ENCODE results near the gene GABRB1. TPM values are rescaled to one million over a fixed set of nuclear protein-coding genes. Genes with fewer than 3 reads are reported as not detected.

The GABRB1 gene
- total RNA-seq, 1 donor from 2014 or later: not detected

DNA sequence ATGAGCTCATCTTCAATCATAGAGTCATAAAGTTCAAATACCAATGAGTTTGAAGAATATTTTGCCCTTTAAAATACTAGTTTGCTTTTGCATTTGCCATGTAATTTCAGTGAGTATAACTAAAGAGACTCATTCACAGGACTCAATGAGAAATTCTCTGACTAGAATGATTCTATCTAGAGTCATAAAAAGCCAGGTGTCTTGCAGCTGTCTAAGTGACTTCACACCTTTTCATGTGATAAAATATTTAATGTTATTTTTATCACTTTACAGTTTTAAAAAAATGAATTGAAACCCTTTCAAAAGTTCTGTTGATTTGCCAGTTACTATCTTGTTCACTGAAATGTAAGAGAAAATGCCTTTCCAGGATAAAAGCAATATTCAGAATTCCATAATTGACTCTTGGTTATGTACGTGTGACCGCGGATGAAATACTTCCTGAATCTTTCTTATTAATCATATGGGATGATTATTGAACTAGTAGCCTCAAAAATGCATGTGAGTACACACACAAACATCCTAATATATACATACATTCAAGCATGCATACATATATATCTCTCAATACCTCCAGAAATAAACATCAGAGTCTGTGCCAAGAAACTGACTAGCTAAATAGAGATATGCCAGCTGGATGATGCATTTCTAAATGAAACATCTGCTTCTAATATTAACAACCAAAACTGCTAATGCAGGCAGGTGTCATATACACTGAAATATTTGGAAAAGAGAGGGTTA is 87.0 kb downstream of the GABRB1 start:
- Histone ChIP-seq H3K4me3 (no peak overlapping the region), H3K27me3 (no peaks in the 10 kb centered on the region), H3K36me3 (no peaks in the 10 kb centered on the region), H3K27ac (no peak overlapping the region), H3K9me3 (no peaks in the 10 kb centered on the region), H3K4me1 (no peaks in the 10 kb centered on the region)
- TF ChIP-seq POLR2AphosphoS5 (IDR thresholded peaks at IDR 0.05; ENCODE audit: insufficient read depth in 1 of 2, low read depth in 1 of 2) (no peak), POLR2A (IDR thresholded peaks at IDR 0.05) (no peak)
- TF ChIP-seq, protein P1, sequence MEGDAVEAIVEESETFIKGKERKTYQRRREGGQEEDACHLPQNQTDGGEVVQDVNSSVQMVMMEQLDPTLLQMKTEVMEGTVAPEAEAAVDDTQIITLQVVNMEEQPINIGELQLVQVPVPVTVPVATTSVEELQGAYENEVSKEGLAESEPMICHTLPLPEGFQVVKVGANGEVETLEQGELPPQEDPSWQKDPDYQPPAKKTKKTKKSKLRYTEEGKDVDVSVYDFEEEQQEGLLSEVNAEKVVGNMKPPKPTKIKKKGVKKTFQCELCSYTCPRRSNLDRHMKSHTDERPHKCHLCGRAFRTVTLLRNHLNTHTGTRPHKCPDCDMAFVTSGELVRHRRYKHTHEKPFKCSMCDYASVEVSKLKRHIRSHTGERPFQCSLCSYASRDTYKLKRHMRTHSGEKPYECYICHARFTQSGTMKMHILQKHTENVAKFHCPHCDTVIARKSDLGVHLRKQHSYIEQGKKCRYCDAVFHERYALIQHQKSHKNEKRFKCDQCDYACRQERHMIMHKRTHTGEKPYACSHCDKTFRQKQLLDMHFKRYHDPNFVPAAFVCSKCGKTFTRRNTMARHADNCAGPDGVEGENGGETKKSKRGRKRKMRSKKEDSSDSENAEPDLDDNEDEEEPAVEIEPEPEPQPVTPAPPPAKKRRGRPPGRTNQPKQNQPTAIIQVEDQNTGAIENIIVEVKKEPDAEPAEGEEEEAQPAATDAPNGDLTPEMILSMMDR (IDR thresholded peaks at IDR 0.05): no peak
- intact Hi-C loops (cut with DNase I): no loop called here
- no peak for DNase-seq (ENCODE audit: extremely low spot score in 2 of 2)

DNA sequence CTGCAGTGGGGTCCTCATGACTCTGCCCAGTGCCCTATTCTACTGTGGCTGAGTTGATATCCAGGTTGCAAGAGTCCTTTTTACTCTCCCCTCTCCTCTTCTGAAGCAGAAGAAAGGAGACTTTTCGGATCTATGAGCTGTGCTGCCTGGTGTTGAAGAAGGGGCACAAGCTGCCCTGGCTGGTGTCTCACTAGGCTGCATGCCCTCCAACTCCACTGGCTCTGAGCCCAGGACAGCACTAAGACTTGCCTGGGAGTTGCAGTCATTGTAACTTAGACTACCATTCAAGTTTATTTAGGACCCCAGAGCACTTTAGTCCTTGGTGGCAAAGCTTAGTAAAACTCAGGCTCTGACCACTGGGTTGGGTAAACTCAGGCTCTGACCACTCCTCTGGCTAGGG is 89.4 kb downstream of the GABRB1 start:
- H3K4me1 ChIP-seq: no peaks in the 10 kb centered on the region
- no peak for DNase-seq (ENCODE audit: extremely low spot score in 2 of 2)
- no peaks in the 10 kb centered on the region for H3K9me3 ChIP-seq
- TF ChIP-seq, protein P1 (IDR thresholded peaks at IDR 0.05): no peak
- no peak for TF ChIP-seq POLR2A (IDR thresholded peaks at IDR 0.05)
- TF ChIP-seq POLR2AphosphoS5 (IDR thresholded peaks at IDR 0.05; ENCODE audit: insufficient read depth in 1 of 2, low read depth in 1 of 2): no peak
- no peak overlapping the region for H3K4me3 ChIP-seq
- H3K27me3 ChIP-seq: no peaks in the 10 kb centered on the region
- H3K36me3 ChIP-seq: no peaks in the 10 kb centered on the region
- H3K27ac ChIP-seq: no peak overlapping the region
- intact Hi-C loops (cut with DNase I): no loop called here

DNA sequence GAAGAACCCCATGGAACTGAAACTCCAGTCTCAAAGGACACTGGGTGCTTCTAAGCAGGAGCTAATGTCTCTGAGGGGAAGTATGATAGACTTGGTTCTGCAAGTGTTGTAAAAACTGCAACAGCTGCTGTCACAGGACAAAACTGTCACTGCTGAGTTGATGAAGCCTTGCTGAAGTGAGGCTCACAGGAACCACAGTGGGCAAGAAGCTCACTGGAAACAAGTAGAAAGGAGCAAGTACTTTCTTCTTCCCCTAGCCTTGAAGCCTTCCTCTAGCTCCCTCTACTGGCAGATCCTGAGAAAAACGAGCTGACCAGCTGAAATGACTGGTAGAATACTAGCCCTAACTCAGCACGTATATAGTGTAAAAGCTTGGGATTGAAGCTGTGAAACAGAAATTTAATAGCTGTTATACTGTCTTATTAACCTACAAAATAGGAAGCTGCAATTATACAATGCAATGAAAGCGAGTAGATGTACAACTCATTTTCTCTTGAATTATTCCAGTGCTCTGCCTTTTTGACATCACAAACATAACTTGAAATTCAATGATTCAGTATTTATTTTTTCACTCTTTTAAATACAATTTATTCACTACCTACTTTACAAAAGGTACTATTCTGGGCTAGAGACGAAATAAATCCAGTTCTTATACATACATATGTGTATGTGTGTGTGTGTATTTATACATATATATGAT is 91.4 kb downstream of the GABRB1 start:
- intact Hi-C loops (cut with DNase I): no loop called here
- H3K27ac ChIP-seq: no peak overlapping the region

GRCh38 chr4:47128991-47129390 is 97.6 kb downstream of the GABRB1 start:
- Histone ChIP-seq H3K36me3 (no peaks in the 10 kb centered on the region), H3K9me3 (no peaks in the 10 kb centered on the region), H3K4me1 (no peaks in the 10 kb centered on the region), H3K27ac (no peak overlapping the region), H3K4me3 (no peak overlapping the region), H3K27me3 (no peaks in the 10 kb centered on the region)
- intact Hi-C loops (cut with DNase I): no loop called here
- DNase-seq (ENCODE audit: extremely low spot score in 2 of 2): no peak
- TF ChIP-seq POLR2A (IDR thresholded peaks at IDR 0.05) (no peak), POLR2AphosphoS5 (IDR thresholded peaks at IDR 0.05; ENCODE audit: insufficient read depth in 1 of 2, low read depth in 1 of 2) (no peak)
- TF ChIP-seq, protein P1 (IDR thresholded peaks at IDR 0.05): no peak

More for the DNA sequence above, 91.4 kb downstream of the GABRB1 start:
- Histone ChIP-seq H3K36me3 (no peaks in the 10 kb centered on the region), H3K27me3 (no peaks in the 10 kb centered on the region), H3K9me3 (no peaks in the 10 kb centered on the region), H3K4me1 (no peaks in the 10 kb centered on the region), H3K4me3 (no peak overlapping the region)
- TF ChIP-seq POLR2AphosphoS5 (IDR thresholded peaks at IDR 0.05; ENCODE audit: insufficient read depth in 1 of 2, low read depth in 1 of 2): no peak
- TF ChIP-seq, protein P1 (IDR thresholded peaks at IDR 0.05): peak in 2 of 3 experiments; percentile 31 to 33
- DNase-seq (ENCODE audit: extremely low spot score in 2 of 2): no peak

GRCh38 chr4:47135210-47135609 is 103.8 kb downstream of the GABRB1 start:
- intact Hi-C loops (cut with DNase I): no loop called here

More at GRCh38 chr4:47135210-47135609, 103.8 kb downstream of the GABRB1 start:
- DNase-seq (ENCODE audit: extremely low spot score in 2 of 2): no peak
- Histone ChIP-seq H3K27me3 (no peaks in the 10 kb centered on the region), H3K4me1 (no peaks in the 10 kb centered on the region), H3K4me3 (no peak overlapping the region), H3K9me3 (no peaks in the 10 kb centered on the region), H3K27ac (no peak overlapping the region), H3K36me3 (no peaks in the 10 kb centered on the region)
- TF ChIP-seq, protein P1 (IDR thresholded peaks at IDR 0.05): no peak
- TF ChIP-seq POLR2A (IDR thresholded peaks at IDR 0.05) (no peak), POLR2AphosphoS5 (IDR thresholded peaks at IDR 0.05; ENCODE audit: insufficient read depth in 1 of 2, low read depth in 1 of 2) (no peak)

Data from vagina (tissue), 2 donors.